PFSK-1 (cell line): ENCODE measurements around the gene HMX1.

Experiments used
- FOXP2 ChIP-seq: optimal IDR thresholded peaks from 2 replicates; pipeline ENCODE3; 2011; ENCODE audit warnings: borderline replicate concordance, control low read depth, inconsistent platforms; ENCODE audit not compliant: insufficient read depth; ENCODE audit errors: extremely low read length, extremely low read depth
- POLR2AphosphoS5 ChIP-seq: IDR thresholded peaks from 2 replicates; pipeline ENCODE4 v1.6.1; 2012; ENCODE audit warnings: low read depth, mild to moderate bottlenecking, control low read depth, low read length, moderate library complexity
- REST ChIP-seq, 2 experiments: IDR thresholded peaks; 2 replicates each; pipeline versions ENCODE4 v1.6.1 to v1.8.0; 2011 to 2012; ENCODE audit warnings: low read depth in 2 of 2, low read length in 2 of 2, control low read depth in 1 of 2, inconsistent platforms in 1 of 2, mild to moderate bottlenecking in 1 of 2, moderate library complexity in 1 of 2; ENCODE audit not compliant: insufficient read depth in 1 of 2
- SIN3A ChIP-seq: IDR thresholded peaks from 2 replicates; pipeline ENCODE4 v1.6.1; 2012; ENCODE audit warnings: mild to moderate bottlenecking, low read length, moderate library complexity, borderline replicate concordance; ENCODE audit not compliant: insufficient read depth
- TAF1 ChIP-seq: IDR thresholded peaks from 2 replicates; pipeline ENCODE4 v1.6.1; 2012; ENCODE audit warnings: low read length, control low read depth, borderline replicate concordance; ENCODE audit not compliant: insufficient read depth

HMX1 gene

GRCh38 chr4:8870647-8871416 is 807 bp downstream of the HMX1 start:
- no peak for TF ChIP-seq TAF1
- TF ChIP-seq SIN3A = no peak
- no peak for TF ChIP-seq FOXP2
- no peak for TF ChIP-seq REST (IDR thresholded peaks at IDR 0.05; ENCODE audit: insufficient read depth in 1 of 2, low read depth in 2 of 2, low read length in 2 of 2)
- no peak for TF ChIP-seq POLR2AphosphoS5

GRCh38 chr4:8869898-8870646 is 1.6 kb downstream of the HMX1 start:
- no peak for TF ChIP-seq SIN3A

- TF ChIP-seq TAF1 (no peak), FOXP2 (no peak), SIN3A (no peak), REST (IDR thresholded peaks at IDR 0.05; ENCODE audit: insufficient read depth in 1 of 2, low read depth in 2 of 2, low read length in 2 of 2) (no peak), POLR2AphosphoS5 (no peak)
These were observed 2.4 kb downstream of the HMX1 start for GRCh38 chr4:8869002-8869897.

GRCh38 chr4:8868321-8869001 is 3.2 kb downstream of the HMX1 start:
- TF ChIP-seq POLR2AphosphoS5 (no peak), TAF1 (no peak)

GRCh38 chr4:8867624-8868320 is 3.9 kb downstream of the HMX1 start:
- TF ChIP-seq REST (IDR thresholded peaks at IDR 0.05; ENCODE audit: insufficient read depth in 1 of 2, low read depth in 2 of 2, low read length in 2 of 2) (no peak), SIN3A (no peak), TAF1 (no peak), FOXP2 (no peak), POLR2AphosphoS5 (no peak)
